Liver (tissue), 9 donors: ENCODE data around the gene CYBA. TPM values are rescaled to one million over a fixed set of nuclear protein-coding genes. Genes with fewer than 3 reads are reported as not detected.

Experiments used
- DNase-seq: peaks from one replicate; pipeline ENCODE4 v3.0.0-alpha.2; 2017; ENCODE audit warnings: low spot score
- H3K27ac ChIP-seq, 2 donors: one replicate each; pipeline ENCODE4 v1.7.0; 2013; ENCODE audit warnings: inconsistent platforms in 2 of 2, low read length in 2 of 2, control low read depth in 1 of 2, low read depth in 1 of 2, mild to moderate bottlenecking in 1 of 2
- H3K27me3 ChIP-seq, 4 donors: one replicate each; pipeline versions ENCODE4 v1.6.1 to v1.7.0; 2013; ENCODE audit warnings: low read length in 3 of 4, inconsistent platforms in 1 of 4, mild to moderate bottlenecking in 1 of 4, moderate library complexity in 1 of 4; ENCODE audit not compliant: control insufficient read depth in 4 of 4, insufficient read depth in 4 of 4
- H3K36me3 ChIP-seq, 4 donors: one replicate each; pipeline versions ENCODE4 v1.6.1 to v1.7.0; 2013; ENCODE audit warnings: low read length in 3 of 4, mild to moderate bottlenecking in 3 of 4, low read depth in 1 of 4, moderate library complexity in 1 of 4; ENCODE audit not compliant: control insufficient read depth in 4 of 4, insufficient read depth in 3 of 4
- H3K4me1 ChIP-seq, 4 donors: one replicate each; pipeline versions ENCODE4 v1.6.1 to v1.7.0; 2013; ENCODE audit warnings: low read length in 3 of 4, mild to moderate bottlenecking in 3 of 4, moderate library complexity in 1 of 4; ENCODE audit not compliant: control insufficient read depth in 4 of 4, insufficient read depth in 4 of 4
- H3K4me3 ChIP-seq, 3 donors: one replicate each; pipeline versions ENCODE4 v1.6.1 to v1.7.0; 2013; ENCODE audit warnings: low read length in 3 of 3, control low read depth in 1 of 3, low read depth in 1 of 3, mild to moderate bottlenecking in 1 of 3
- H3K9ac ChIP-seq, 2 donors: one replicate each; pipeline ENCODE4 v1.7.0; 2013; ENCODE audit warnings: low read length in 2 of 2, mild to moderate bottlenecking in 2 of 2, moderate library complexity in 2 of 2, control low read depth in 1 of 2, low read depth in 1 of 2
- H3K9me3 ChIP-seq, 4 donors: one replicate each; pipeline versions ENCODE4 v1.6.1 to v1.7.0; 2013; ENCODE audit warnings: low read length in 3 of 4; ENCODE audit not compliant: control insufficient read depth in 4 of 4
- EGR1 ChIP-seq, 2 donors: IDR thresholded peaks; 2 replicates each; pipeline ENCODE4 v1.6.1; 2016 to 2018; ENCODE audit warnings: antibody characterized with exemption in 2 of 2, low read depth in 2 of 2
- FOXA1 ChIP-seq: IDR thresholded peaks from 2 replicates; pipeline ENCODE4 v1.6.1; 2016; ENCODE audit warnings: antibody characterized with exemption
- FOXA2 ChIP-seq: IDR thresholded peaks from 2 replicates; pipeline ENCODE4 v1.6.1; 2016; ENCODE audit warnings: antibody characterized with exemption
- GABPA ChIP-seq, 2 donors: IDR thresholded peaks in 1 of 2; conservative IDR thresholded peaks in 1 of 2; 2 replicates each; pipeline ENCODE4 v1.6.1; 2016; ENCODE audit warnings: antibody characterized with exemption in 2 of 2, mild to moderate bottlenecking in 1 of 2, moderate library complexity in 1 of 2
- HNF4A ChIP-seq, 2 donors: conservative IDR thresholded peaks; 2 replicates each; pipeline ENCODE4 v1.6.1; 2016; ENCODE audit warnings: antibody characterized with exemption in 2 of 2, mild to moderate bottlenecking in 2 of 2
- HNF4G ChIP-seq: IDR thresholded peaks from 2 replicates; pipeline ENCODE4 v1.6.1; 2016; ENCODE audit warnings: antibody characterized with exemption
- JUND ChIP-seq, 2 donors: IDR thresholded peaks; 2 replicates each; pipeline ENCODE4 v1.6.1; 2016; ENCODE audit warnings: antibody characterized with exemption in 2 of 2
- NR2F2 ChIP-seq: IDR thresholded peaks from 2 replicates; pipeline ENCODE4 v1.6.1; 2016; ENCODE audit warnings: antibody characterized with exemption
- RAD21 ChIP-seq, 2 donors: IDR thresholded peaks; 2 replicates each; pipeline ENCODE4 v1.6.1; 2016; ENCODE audit warnings: antibody characterized with exemption in 2 of 2, mild to moderate bottlenecking in 2 of 2
- RXRA ChIP-seq, 2 donors: IDR thresholded peaks; 2 replicates each; pipeline ENCODE4 v1.6.1; 2017 to 2018; ENCODE audit warnings: antibody characterized with exemption in 2 of 2, mild to moderate bottlenecking in 1 of 2
- SP1 ChIP-seq: IDR thresholded peaks from 2 replicates; pipeline ENCODE4 v1.6.1; 2018; ENCODE audit warnings: antibody characterized with exemption, mild to moderate bottlenecking
- TAF1 ChIP-seq: conservative IDR thresholded peaks from 2 replicates; pipeline ENCODE4 v1.6.1; 2016; ENCODE audit warnings: antibody characterized with exemption, mild to moderate bottlenecking
- YY1 ChIP-seq: IDR thresholded peaks from 2 replicates; pipeline ENCODE4 v1.6.1; 2016; ENCODE audit warnings: antibody characterized with exemption, mild to moderate bottlenecking
- WGBS: extraction: QIAGEN DNeasy Blood & Tissue Kit; methylation state at CpG from one replicate; pipeline ENCODE4 v1.1.7; 2013; 5-methylcytosine and 5-hydroxymethylcytosine counted together
- polyA plus RNA-seq, 2 donors: library from polyadenylated mRNA; stranded (reverse) in 1 of 2; unstranded in 1 of 2; fragments of 200-250 nt in 1 of 2; fragments of >200 nt in 1 of 2; fragmentation: Nextera tagmentation in 1 of 2; extraction: Ambion mirVana in 1 of 2; gene quantifications; one replicate each; pipeline versions ENCODE4 v1.2.1 to v1.2.3, GENCODE V29; 2013 to 2015
- total RNA-seq, 2 donors: library from RNA; depleted of rRNA; stranded (reverse); fragments of >200 nt; gene quantifications; one replicate each; pipeline ENCODE4 v1.2.3, GENCODE V29; 2014
- TF ChIP-seq, protein P1 (sequence below): fragments of 150-350 bp; IDR thresholded peaks from 2 replicates; pipeline ENCODE4 v1.5.1; 2017; ENCODE audit warnings: improper control_type of control experiment, low read depth, low read length; ENCODE audit not compliant: missing input control
- TF ChIP-seq, protein P2 (sequence below): IDR thresholded peaks from 2 replicates; pipeline ENCODE4 v1.6.1; 2016; ENCODE audit warnings: antibody characterized with exemption
- TF ChIP-seq, protein P3 (sequence below): IDR thresholded peaks from 2 replicates; pipeline ENCODE4 v1.6.1; 2016; ENCODE audit warnings: antibody characterized with exemption
- TF ChIP-seq, protein P4 (sequence below): IDR thresholded peaks from 2 replicates; pipeline ENCODE4 v1.6.1; 2016; ENCODE audit warnings: antibody characterized with exemption, mild to moderate bottlenecking
- TF ChIP-seq, protein P5 (sequence below): IDR thresholded peaks from 2 replicates; pipeline ENCODE4 v1.6.1; 2016; ENCODE audit warnings: antibody characterized with exemption
- donor health status: healthy.
- donor health status: healthy.
- donor health status: healthy.
- donor health status: healthy.
- donor health status: healthy.

Gene CYBA
- total and polyA plus RNA-seq, 4 donors: 39.0 to 217 (median 52.6) TPM

DNA sequence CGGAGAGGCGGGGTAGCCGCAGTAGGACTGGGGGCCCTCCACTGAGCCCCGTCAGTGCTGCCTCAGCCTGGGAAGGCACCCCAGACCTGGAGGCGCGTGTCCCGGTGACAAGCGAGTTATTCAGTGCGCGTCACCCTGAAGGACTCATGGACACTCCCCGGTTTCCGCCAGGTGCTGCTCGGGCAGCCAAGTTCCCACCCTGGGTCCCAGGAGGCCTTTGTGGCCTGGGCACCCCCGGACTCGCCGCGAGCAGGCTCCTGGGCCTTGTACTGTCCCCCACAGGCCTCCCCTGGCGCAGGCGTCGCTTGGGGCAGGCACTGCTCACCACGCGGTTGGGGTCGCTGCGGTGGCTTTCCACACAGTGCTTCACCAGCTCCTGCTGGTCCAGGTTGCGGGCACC, 47.8 kb upstream of the CYBA start:
- TF ChIP-seq GABPA (IDR thresholded peaks at IDR 0.05 in 1 of 2, conservative IDR thresholded peaks at IDR 0.05 in 1 of 2) (no peak), FOXA1 (no peak), RXRA (IDR thresholded peaks at IDR 0.05) (no peak), YY1 (no peak), FOXA2 (no peak), RAD21 (IDR thresholded peaks at IDR 0.05) (no peak), SP1 (no peak), JUND (IDR thresholded peaks at IDR 0.05) (no peak), EGR1 (IDR thresholded peaks at IDR 0.05; ENCODE audit: low read depth in 2 of 2) (no peak), HNF4A (conservative IDR thresholded peaks at IDR 0.05) (no peak), HNF4G (no peak), TAF1 (no peak), NR2F2 (no peak)
- TF ChIP-seq, protein P1, sequence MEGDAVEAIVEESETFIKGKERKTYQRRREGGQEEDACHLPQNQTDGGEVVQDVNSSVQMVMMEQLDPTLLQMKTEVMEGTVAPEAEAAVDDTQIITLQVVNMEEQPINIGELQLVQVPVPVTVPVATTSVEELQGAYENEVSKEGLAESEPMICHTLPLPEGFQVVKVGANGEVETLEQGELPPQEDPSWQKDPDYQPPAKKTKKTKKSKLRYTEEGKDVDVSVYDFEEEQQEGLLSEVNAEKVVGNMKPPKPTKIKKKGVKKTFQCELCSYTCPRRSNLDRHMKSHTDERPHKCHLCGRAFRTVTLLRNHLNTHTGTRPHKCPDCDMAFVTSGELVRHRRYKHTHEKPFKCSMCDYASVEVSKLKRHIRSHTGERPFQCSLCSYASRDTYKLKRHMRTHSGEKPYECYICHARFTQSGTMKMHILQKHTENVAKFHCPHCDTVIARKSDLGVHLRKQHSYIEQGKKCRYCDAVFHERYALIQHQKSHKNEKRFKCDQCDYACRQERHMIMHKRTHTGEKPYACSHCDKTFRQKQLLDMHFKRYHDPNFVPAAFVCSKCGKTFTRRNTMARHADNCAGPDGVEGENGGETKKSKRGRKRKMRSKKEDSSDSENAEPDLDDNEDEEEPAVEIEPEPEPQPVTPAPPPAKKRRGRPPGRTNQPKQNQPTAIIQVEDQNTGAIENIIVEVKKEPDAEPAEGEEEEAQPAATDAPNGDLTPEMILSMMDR: no peak
- TF ChIP-seq, protein P2, sequence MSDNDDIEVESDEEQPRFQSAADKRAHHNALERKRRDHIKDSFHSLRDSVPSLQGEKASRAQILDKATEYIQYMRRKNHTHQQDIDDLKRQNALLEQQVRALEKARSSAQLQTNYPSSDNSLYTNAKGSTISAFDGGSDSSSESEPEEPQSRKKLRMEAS: no peak
- TF ChIP-seq, protein P3, sequence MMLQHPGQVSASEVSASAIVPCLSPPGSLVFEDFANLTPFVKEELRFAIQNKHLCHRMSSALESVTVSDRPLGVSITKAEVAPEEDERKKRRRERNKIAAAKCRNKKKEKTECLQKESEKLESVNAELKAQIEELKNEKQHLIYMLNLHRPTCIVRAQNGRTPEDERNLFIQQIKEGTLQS: no peak
- TF ChIP-seq, protein P4, sequence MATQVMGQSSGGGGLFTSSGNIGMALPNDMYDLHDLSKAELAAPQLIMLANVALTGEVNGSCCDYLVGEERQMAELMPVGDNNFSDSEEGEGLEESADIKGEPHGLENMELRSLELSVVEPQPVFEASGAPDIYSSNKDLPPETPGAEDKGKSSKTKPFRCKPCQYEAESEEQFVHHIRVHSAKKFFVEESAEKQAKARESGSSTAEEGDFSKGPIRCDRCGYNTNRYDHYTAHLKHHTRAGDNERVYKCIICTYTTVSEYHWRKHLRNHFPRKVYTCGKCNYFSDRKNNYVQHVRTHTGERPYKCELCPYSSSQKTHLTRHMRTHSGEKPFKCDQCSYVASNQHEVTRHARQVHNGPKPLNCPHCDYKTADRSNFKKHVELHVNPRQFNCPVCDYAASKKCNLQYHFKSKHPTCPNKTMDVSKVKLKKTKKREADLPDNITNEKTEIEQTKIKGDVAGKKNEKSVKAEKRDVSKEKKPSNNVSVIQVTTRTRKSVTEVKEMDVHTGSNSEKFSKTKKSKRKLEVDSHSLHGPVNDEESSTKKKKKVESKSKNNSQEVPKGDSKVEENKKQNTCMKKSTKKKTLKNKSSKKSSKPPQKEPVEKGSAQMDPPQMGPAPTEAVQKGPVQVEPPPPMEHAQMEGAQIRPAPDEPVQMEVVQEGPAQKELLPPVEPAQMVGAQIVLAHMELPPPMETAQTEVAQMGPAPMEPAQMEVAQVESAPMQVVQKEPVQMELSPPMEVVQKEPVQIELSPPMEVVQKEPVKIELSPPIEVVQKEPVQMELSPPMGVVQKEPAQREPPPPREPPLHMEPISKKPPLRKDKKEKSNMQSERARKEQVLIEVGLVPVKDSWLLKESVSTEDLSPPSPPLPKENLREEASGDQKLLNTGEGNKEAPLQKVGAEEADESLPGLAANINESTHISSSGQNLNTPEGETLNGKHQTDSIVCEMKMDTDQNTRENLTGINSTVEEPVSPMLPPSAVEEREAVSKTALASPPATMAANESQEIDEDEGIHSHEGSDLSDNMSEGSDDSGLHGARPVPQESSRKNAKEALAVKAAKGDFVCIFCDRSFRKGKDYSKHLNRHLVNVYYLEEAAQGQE: no peak
- TF ChIP-seq, protein P5, sequence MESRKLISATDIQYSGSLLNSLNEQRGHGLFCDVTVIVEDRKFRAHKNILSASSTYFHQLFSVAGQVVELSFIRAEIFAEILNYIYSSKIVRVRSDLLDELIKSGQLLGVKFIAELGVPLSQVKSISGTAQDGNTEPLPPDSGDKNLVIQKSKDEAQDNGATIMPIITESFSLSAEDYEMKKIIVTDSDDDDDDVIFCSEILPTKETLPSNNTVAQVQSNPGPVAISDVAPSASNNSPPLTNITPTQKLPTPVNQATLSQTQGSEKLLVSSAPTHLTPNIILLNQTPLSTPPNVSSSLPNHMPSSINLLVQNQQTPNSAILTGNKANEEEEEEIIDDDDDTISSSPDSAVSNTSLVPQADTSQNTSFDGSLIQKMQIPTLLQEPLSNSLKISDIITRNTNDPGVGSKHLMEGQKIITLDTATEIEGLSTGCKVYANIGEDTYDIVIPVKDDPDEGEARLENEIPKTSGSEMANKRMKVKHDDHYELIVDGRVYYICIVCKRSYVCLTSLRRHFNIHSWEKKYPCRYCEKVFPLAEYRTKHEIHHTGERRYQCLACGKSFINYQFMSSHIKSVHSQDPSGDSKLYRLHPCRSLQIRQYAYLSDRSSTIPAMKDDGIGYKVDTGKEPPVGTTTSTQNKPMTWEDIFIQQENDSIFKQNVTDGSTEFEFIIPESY: no peak
- H3K36me3 ChIP-seq: peaks cover 2 to 15% (median 6%) of the 10 kb centered on the region in 4 donors
- H3K27ac ChIP-seq: no peak overlapping the region
- no peak for DNase-seq
- no peaks in the 10 kb centered on the region for H3K27me3 ChIP-seq
- H3K4me1 ChIP-seq: peaks cover 0 to 16% (median 3%) of the 10 kb centered on the region in 4 donors
- no peaks in the 10 kb centered on the region for H3K9me3 ChIP-seq
- H3K9ac ChIP-seq: no peak overlapping the region
- no peak overlapping the region for H3K4me3 ChIP-seq
- WGBS: 96% methylated on average over 25 of the region's 25 CpGs
